PC-9 (cell line): ENCODE data around the gene PUM1. TPM values are rescaled to one million over a fixed set of nuclear protein-coding genes. Genes with fewer than 3 reads are reported as not detected.

Source experiments
- BruUV-seq: library from RNA; stranded (reverse); fragments of 400-500 nt; replicated peaks from 2 replicates; lab custom pipeline; 2021; lab: Mats Ljungman, UMichigan
- CTCF ChIA-PET: fragments of 300-600 bp; sonication (Branson Sonifier 250); formaldehyde crosslinking; loops from one replicate; lab custom pipeline; 2022; ENCODE audit warnings: antibody characterized with exemption; lab: Charles Lee
- POLR2A ChIA-PET: fragments of 300-600 bp; sonication (Branson Sonifier 250); formaldehyde crosslinking; loops from one replicate; lab custom pipeline; 2022; ENCODE audit warnings: antibody characterized with exemption; ENCODE audit not compliant: unreplicated experiment; lab: Charles Lee
- DNase-seq, 2 experiments: peaks; one replicate each; pipeline versions ENCODE4 v3.0.0 to v3.0.0-alpha.2; 2015 to 2022; ENCODE audit warnings: mixed read lengths in 1 of 2
- H2AFZ ChIP-seq: fragments of 200-600 bp; sonication (generic); 2 replicates; pipeline ENCODE4 v1.8.1; 2017; ENCODE audit warnings: antibody characterized with exemption
- H3F3A ChIP-seq: fragments of 200-600 bp; sonication (generic); 2 replicates; pipeline ENCODE4 v1.8.1; 2017; ENCODE audit warnings: antibody characterized with exemption, mild to moderate bottlenecking, low read depth; ENCODE audit not compliant: insufficient read depth
- H3K27ac ChIP-seq: fragments of 200-600 bp; sonication (generic); 2 replicates; pipeline ENCODE4 v1.6.1; 2016; ENCODE audit warnings: mixed run types
- H3K27me3 ChIP-seq: fragments of 200-600 bp; sonication (generic); 2 replicates; pipeline ENCODE4 v1.6.1; 2016; ENCODE audit warnings: low read depth, mixed run types; ENCODE audit not compliant: insufficient read depth
- H3K36me3 ChIP-seq: fragments of 200-600 bp; sonication (generic); 2 replicates; pipeline ENCODE4 v1.6.1; 2016; ENCODE audit warnings: low read depth, mixed run types
- H3K4me1 ChIP-seq: fragments of 200-600 bp; sonication (generic); replicated peaks from 2 replicates; pipeline ENCODE4 v1.6.1; 2016; ENCODE audit warnings: mixed run types; ENCODE audit not compliant: insufficient read depth
- H3K4me2 ChIP-seq: fragments of 200-600 bp; sonication (generic); 2 replicates; pipeline ENCODE4 v1.6.1; 2017; ENCODE audit warnings: mixed run types
- H3K4me3 ChIP-seq: fragments of 200-600 bp; sonication (generic); 2 replicates; pipeline ENCODE4 v1.6.1; 2016; ENCODE audit warnings: mixed run types
- H3K79me2 ChIP-seq: fragments of 200-600 bp; sonication (generic); 2 replicates; pipeline ENCODE4 v1.6.1; 2017; ENCODE audit warnings: low read depth, mixed run types
- H3K9me2 ChIP-seq: fragments of 200-600 bp; sonication (generic); 2 replicates; pipeline ENCODE4 v1.8.1; 2017; ENCODE audit warnings: mild to moderate bottlenecking; ENCODE audit not compliant: insufficient read depth
- H3K9me3 ChIP-seq: fragments of 200-600 bp; sonication (generic); 2 replicates; pipeline ENCODE4 v1.8.1; 2016; ENCODE audit warnings: low read depth; ENCODE audit not compliant: insufficient read depth
- H4K20me1 ChIP-seq: fragments of 200-600 bp; sonication (generic); 2 replicates; pipeline ENCODE4 v1.8.1; 2017; ENCODE audit not compliant: insufficient read depth
- CTCF ChIP-seq: fragments of 200-600 bp; sonication (generic); conservative IDR thresholded peaks from 2 replicates; pipeline ENCODE4 v1.6.1; 2017; ENCODE audit warnings: mixed run types, antibody characterized with exemption, mild to moderate bottlenecking, moderate library complexity
- EZH2 ChIP-seq: fragments of 200-600 bp; sonication (generic); IDR thresholded peaks from 2 replicates; pipeline ENCODE4 v1.8.0; 2017; ENCODE audit warnings: antibody characterized with exemption, low read depth
- intact Hi-C: fragments of 100-400 bp; cut with micrococcal nuclease; formaldehyde crosslinking; loops from one replicate; pipeline ENCODE4 v1.10.0; 2022; ENCODE audit not compliant: unreplicated experiment
- total RNA-seq: library from RNA; stranded (reverse); gene quantifications from 2 replicates; pipeline ENCODE4 v1.2.3, GENCODE V29; 2021

PUM1 gene
- total RNA-seq, 1 experiment from 2014 or later: 117 TPM

GRCh38 chr1:30971496-30971895 is 94.0 kb downstream of the PUM1 start:
- Histone ChIP-seq H3K4me2 (no peak overlapping the region), H3K4me1 (peaks cover 5% of the 10 kb centered on the region), H3F3A (peaks cover 15% of the 10 kb centered on the region; the same call in 1 of the 2 replicates), H3K36me3 (peaks cover 18% of the 10 kb centered on the region), H3K9me3 (no peaks in the 10 kb centered on the region), H4K20me1 (peaks cover 47% of the 10 kb centered on the region), H3K4me3 (no peak overlapping the region), H3K79me2 (peaks cover 39% of the 10 kb centered on the region), H2AFZ (no peak overlapping the region), H3K9me2 (no peaks in the 10 kb centered on the region), H3K27me3 (no peaks in the 10 kb centered on the region), H3K27ac (no peak overlapping the region)
- TF ChIP-seq CTCF (no peak), EZH2 (no peak)
- no TSS peak for BruUV-seq
- intact Hi-C loops: no loop called here
- ChIA-PET POLR2A (no interaction called here), CTCF (no interaction called here)
- DNase-seq: no peak

GRCh38 chr1:30969903-30970302 is 95.6 kb downstream of the PUM1 start:
- Histone ChIP-seq H3K36me3 (peaks cover 28% of the 10 kb centered on the region), H3K79me2 (peaks cover 36% of the 10 kb centered on the region), H3K9me3 (no peaks in the 10 kb centered on the region), H3K27me3 (no peaks in the 10 kb centered on the region), H3K9me2 (no peaks in the 10 kb centered on the region), H4K20me1 (peaks cover 44% of the 10 kb centered on the region), H3F3A (peaks cover 10% of the 10 kb centered on the region; the same call in 1 of the 2 replicates), H3K4me1 (no peaks in the 10 kb centered on the region), H3K4me2 (no peak overlapping the region), H3K4me3 (no peak overlapping the region), H2AFZ (no peak overlapping the region), H3K27ac (no peak overlapping the region)
- POLR2A ChIA-PET: no interaction called here
- no peak for DNase-seq
- CTCF ChIA-PET: no interaction called here
- TF ChIP-seq CTCF: no peak
- no peak for TF ChIP-seq EZH2
- intact Hi-C loops: no loop called here
- no TSS peak for BruUV-seq

GRCh38 chr1:30968220-30968971 is 97.1 kb downstream of the PUM1 start:
- Histone ChIP-seq H3F3A (peaks cover 7% of the 10 kb centered on the region; the same call in 1 of the 2 replicates), H3K36me3 (peaks cover 33% of the 10 kb centered on the region), H3K27me3 (no peaks in the 10 kb centered on the region), H3K9me2 (no peaks in the 10 kb centered on the region), H3K4me2 (no peak overlapping the region), H3K79me2 (peaks cover 36% of the 10 kb centered on the region), H4K20me1 (peaks cover 34% of the 10 kb centered on the region), H3K4me1 (no peaks in the 10 kb centered on the region), H2AFZ (no peak overlapping the region), H3K9me3 (no peaks in the 10 kb centered on the region), H3K27ac (no peak overlapping the region), H3K4me3 (no peak overlapping the region)
- ChIA-PET POLR2A (no interaction called here), CTCF (no interaction called here)
- TF ChIP-seq EZH2: no peak
- no peak for DNase-seq
- BruUV-seq: no TSS peak
- intact Hi-C loops: no loop called here
